HepG2 (cell line): ENCODE measurements around the gene GNG13. TPM values are rescaled to one million over a fixed set of nuclear protein-coding genes. Genes with fewer than 3 reads are reported as not detected.

ENCODE experiments used
- ATAC-seq: fragments of 200-7000 bp; cut with Tn5 transposase; 3 replicates; pipeline ENCODE4 v1.9.1; 2020; ENCODE audit warnings: mild to moderate bottlenecking, moderate library complexity
- BruUV-seq: library from RNA; stranded (reverse); fragments of 400-500 nt; replicated peaks from 2 replicates; lab custom pipeline; 2021; lab: Mats Ljungman, UMichigan
- CTCF ChIA-PET: fragments of 300-600 bp; formaldehyde crosslinking; extraction: SDS; loops from one replicate; lab custom pipeline; 2021; ENCODE audit warnings: low total read pairs, inconsistent platforms, low intra/inter-chr PET ratio; lab: Yijun Ruan, JAX
- POLR2A ChIA-PET: fragments of 350-600 bp; sonication (Branson Sonifier 250); formaldehyde crosslinking; loops from one replicate; lab custom pipeline; 2020; ENCODE audit warnings: antibody characterized with exemption, inconsistent platforms; lab: Yijun Ruan, JAX
- DNase-seq: peaks from one replicate; pipeline ENCODE4 v3.0.0-alpha.2; 2015; ENCODE audit warnings: low spot score
- FAIRE-seq: peaks from 3 replicates; lab custom pipeline; 2011; peaks lifted over from hg19 to GRCh38; lab: Jason Lieb, UNC
- H2AFZ ChIP-seq: one replicate; pipeline ENCODE4 v1.6.1; 2011; ENCODE audit warnings: low read length, inconsistent platforms
- H3K27ac ChIP-seq: fragments of 300-600 bp; 3 replicates; pipeline ENCODE4 v1.8.0; 2011; ENCODE audit warnings: mixed run types, mild to moderate bottlenecking, mixed read lengths, low read length, inconsistent platforms; ENCODE audit not compliant: insufficient read depth; ENCODE audit errors: extremely low read length
- H3K27me3 ChIP-seq, 2 experiments: fragments of 200-600 bp in 1 of 2; 2 replicates in 1 of 2; 3 replicates in 1 of 2; pipeline versions ENCODE4 v1.6.0 to v1.8.0; 2011; ENCODE audit warnings: low read length in 2 of 2, mild to moderate bottlenecking in 2 of 2, moderate library complexity in 2 of 2, inconsistent platforms in 1 of 2; ENCODE audit not compliant: insufficient read depth in 2 of 2, control insufficient read depth in 1 of 2
- H3K36me3 ChIP-seq, 2 experiments: fragments of 200-600 bp in 1 of 2; replicated peaks in 1 of 2; 2 replicates in 1 of 2; 3 replicates in 1 of 2; pipeline versions ENCODE4 v1.5.1 to v1.8.0; 2011; ENCODE audit warnings: low read length in 2 of 2, inconsistent platforms in 1 of 2; ENCODE audit not compliant: insufficient read depth in 2 of 2, control insufficient read depth in 1 of 2
- H3K4me1 ChIP-seq: 2 replicates; pipeline ENCODE4 v1.5.1; 2012; ENCODE audit warnings: low read length, inconsistent platforms; ENCODE audit not compliant: insufficient read depth
- H3K4me2 ChIP-seq: 2 replicates; pipeline ENCODE4 v1.6.0; 2011; ENCODE audit warnings: low read depth, low read length, inconsistent platforms
- H3K4me3 ChIP-seq, 3 experiments: fragments of 200-600 bp in 1 of 3; sonication (generic), shearing (Covaris generic) in 1 of 3; replicated peaks in 1 of 3; 2 replicates each; pipeline ENCODE4 v1.5.1; 2011 to 2016; ENCODE audit warnings: low read length in 3 of 3, inconsistent platforms in 2 of 3, low read depth in 2 of 3, mild to moderate bottlenecking in 2 of 3, control low read depth in 1 of 3, mixed read lengths in 1 of 3; ENCODE audit not compliant: insufficient read depth in 1 of 3
- H3K79me2 ChIP-seq: one replicate; pipeline ENCODE4 v1.6.1; 2011; ENCODE audit warnings: low read length, inconsistent platforms; ENCODE audit not compliant: insufficient read depth
- H3K9ac ChIP-seq: 2 replicates; pipeline ENCODE4 v1.6.0; 2011; ENCODE audit warnings: mild to moderate bottlenecking, low read depth, low read length, inconsistent platforms; ENCODE audit not compliant: insufficient read depth
- H3K9me3 ChIP-seq: 2 replicates; pipeline ENCODE4 v1.5.1; 2012; ENCODE audit warnings: mild to moderate bottlenecking, low read length
- H4K20me1 ChIP-seq: 2 replicates; pipeline ENCODE4 v1.6.0; 2011; ENCODE audit warnings: inconsistent platforms, mild to moderate bottlenecking, low read length, moderate library complexity; ENCODE audit not compliant: insufficient read depth
- KDM6A ChIP-seq: IDR thresholded peaks from 2 replicates; pipeline ENCODE4 v1.6.1; 2016; ENCODE audit warnings: low read depth
- PAWR ChIP-seq: sonication (generic); formaldehyde crosslinking; IDR thresholded peaks from 2 replicates; pipeline ENCODE4 v1.4.0; 2020; ENCODE audit warnings: missing genetic modification reagents, mild to moderate bottlenecking, borderline replicate concordance
- PHF5A ChIP-seq: IDR thresholded peaks from one replicate; pipeline ENCODE4 v1.6.1; 2018; ENCODE audit warnings: low read depth, missing genetic modification reagents; ENCODE audit not compliant: unreplicated experiment
- SMARCE1 ChIP-seq: fragments of 450-650 bp; IDR thresholded peaks from 2 replicates; pipeline ENCODE4 v1.6.1; 2017; ENCODE audit warnings: borderline replicate concordance
- SP5 ChIP-seq: IDR thresholded peaks from 2 replicates; pipeline ENCODE4 v1.6.1; 2016; ENCODE audit warnings: low read depth, borderline replicate concordance
- STAT5B ChIP-seq: sonication (generic); formaldehyde crosslinking; IDR thresholded peaks from 2 replicates; pipeline ENCODE4 v1.4.0; 2020; ENCODE audit warnings: missing genetic modification reagents
- U2AF2 ChIP-seq: fragments of 200-400 bp; formaldehyde crosslinking; IDR thresholded peaks from 2 replicates; pipeline ENCODE4 v1.6.1; 2017; ENCODE audit warnings: low read depth, mild to moderate bottlenecking, low read length
- ZBTB1 ChIP-seq: sonication (generic); formaldehyde crosslinking; IDR thresholded peaks from 2 replicates; pipeline ENCODE4 v1.4.0; 2020; ENCODE audit warnings: missing genetic modification reagents, borderline replicate concordance
- ZIK1 ChIP-seq: sonication (generic); formaldehyde crosslinking; IDR thresholded peaks from 2 replicates; pipeline ENCODE4 v1.5.0; 2020; ENCODE audit warnings: mild to moderate bottlenecking, low read depth, missing genetic modification reagents, borderline replicate concordance
- ZNF232 ChIP-seq: sonication (generic); formaldehyde crosslinking; IDR thresholded peaks from 2 replicates; pipeline ENCODE4 v1.4.0; 2020; ENCODE audit warnings: missing genetic modification reagents, borderline replicate concordance
- ZNF3 ChIP-seq: IDR thresholded peaks from 2 replicates; pipeline ENCODE4 v1.7.0; 2017; ENCODE audit warnings: inconsistent platforms
- ZNF326 ChIP-seq: sonication (generic); formaldehyde crosslinking; IDR thresholded peaks from 2 replicates; pipeline ENCODE4 v1.4.0; 2020; ENCODE audit warnings: missing genetic modification reagents, borderline replicate concordance
- ZNF619 ChIP-seq: sonication (generic); formaldehyde crosslinking; IDR thresholded peaks from 2 replicates; pipeline ENCODE4 v1.4.0; 2020; ENCODE audit warnings: mild to moderate bottlenecking, missing genetic modification reagents
- ZNF891 ChIP-seq: sonication (generic); formaldehyde crosslinking; IDR thresholded peaks from 2 replicates; pipeline ENCODE4 v1.5.0; 2020; ENCODE audit warnings: mild to moderate bottlenecking, missing genetic modification reagents
- WGBS: methylation state at CpG from one replicate; pipeline ENCODE4 v1.1.6; 2017; ENCODE audit warnings: low lambda C conversion rate; 5-methylcytosine and 5-hydroxymethylcytosine counted together
- in situ Hi-C: cut with HindIII; loops from 2 replicates; pipeline ENCODE4 v1.10.0; 2017; ENCODE audit warnings: low pct_unique_long_range_greater_than_20kb; ENCODE audit not compliant: extremely low pct_ligation_motif_present
- intact Hi-C: fragments of 100-400 bp; cut with micrococcal nuclease; formaldehyde crosslinking; loops from one replicate; pipeline ENCODE4 v1.10.0; 2022; ENCODE audit not compliant: unreplicated experiment
- polyA plus RNA-seq, 8 experiments: library from polyadenylated mRNA; depleted of rRNA in 3 of 8; stranded (reverse) in 7 of 8; unstranded in 1 of 8; fragments of >200 nt; fragmentation: Illumina TruSeq in 4 of 8; extraction: Trizol in 4 of 8; gene quantifications; 2 replicates each; pipeline versions ENCODE4 v1.2.1 to v1.2.3, GENCODE V29; 2011 to 2016; ENCODE audit warnings: low read depth in 4 of 8, missing spikeins in 1 of 8, mixed read lengths in 1 of 8; ENCODE audit not compliant: insufficient read depth in 1 of 8
- total RNA-seq, 5 experiments: library from RNA; depleted of rRNA; stranded (reverse); fragments of >200 nt; fragmentation: Illumina TruSeq; extraction: Trizol; gene quantifications; 2 replicates each; pipeline ENCODE4 v1.2.3, GENCODE V29; 2016; ENCODE audit warnings: low read depth in 1 of 5
- TF ChIP-seq, protein P1 (sequence below): sonication (generic); formaldehyde crosslinking; IDR thresholded peaks from 2 replicates; pipeline ENCODE4 v1.8.1; 2023; ENCODE audit warnings: missing genetic modification reagents, inconsistent platforms, borderline replicate concordance
- TF ChIP-seq, protein P2 (sequence below): fragments of 450-650 bp; IDR thresholded peaks from 2 replicates; pipeline ENCODE4 v1.6.1; 2016
- TF ChIP-seq, protein P3 (sequence below): sonication (generic); formaldehyde crosslinking; IDR thresholded peaks from 2 replicates; pipeline ENCODE4 v1.9.0; 2021; ENCODE audit warnings: missing genetic modification reagents, borderline replicate concordance

GNG13 gene
- total and polyA plus RNA-seq, 2 of the 13 experiments (the other 11 are each of a cell fraction or from before 2014, with no cell fraction given): not detected

DNA sequence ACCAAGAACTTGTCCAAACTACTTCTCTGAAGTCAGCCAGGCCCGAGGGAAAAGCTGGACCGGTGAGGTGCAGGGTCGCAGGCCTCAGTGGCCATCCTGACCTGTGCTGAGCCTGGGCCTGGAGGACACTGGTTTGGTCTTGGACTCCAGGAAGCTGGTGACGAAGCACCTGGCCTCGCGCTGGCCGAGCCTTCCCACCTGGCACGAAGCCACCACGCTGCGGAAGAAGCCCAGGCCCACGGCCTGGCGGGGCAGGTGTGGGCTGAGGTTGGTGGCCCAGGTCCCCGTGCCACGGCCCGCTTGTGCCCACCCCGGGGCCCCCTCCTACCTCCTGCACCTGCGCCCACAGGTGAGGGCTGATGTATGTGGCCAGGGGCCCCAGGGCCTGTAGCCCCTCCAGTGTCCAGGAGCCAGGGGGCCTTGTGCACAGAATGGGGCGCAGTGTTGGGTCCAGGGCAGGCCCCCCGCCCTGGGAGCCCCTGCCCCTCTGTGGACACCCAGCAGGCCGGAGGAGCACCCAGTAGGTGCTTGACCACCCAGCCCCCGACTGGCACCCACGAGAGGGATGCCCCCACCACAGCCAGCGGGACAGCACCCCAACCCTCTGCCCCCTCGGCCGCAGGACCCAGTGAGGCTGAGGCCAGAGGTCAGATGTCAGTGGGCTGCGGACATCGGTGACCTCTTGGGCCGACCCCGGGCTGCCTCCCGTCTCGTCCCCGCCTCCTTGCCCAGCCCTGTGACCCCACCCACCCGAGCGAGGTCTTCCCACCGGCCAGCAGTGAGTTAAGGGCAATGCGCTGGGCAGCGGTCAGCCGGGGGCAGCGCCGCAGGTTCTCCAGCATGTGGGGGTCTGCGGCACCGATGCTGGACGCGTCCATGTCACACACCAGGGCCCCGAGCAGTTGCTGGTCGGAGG, 26.2 kb downstream of the GNG13 start:
- in situ Hi-C loops: no loop called here
- Histone ChIP-seq H3K79me2 (no peaks in the 10 kb centered on the region), H3K27ac (no peak overlapping the region), H3K4me3 (no peak overlapping the region), H3K4me1 (no peaks in the 10 kb centered on the region), H3K9ac (no peak overlapping the region), H3K4me2 (no peak overlapping the region), H4K20me1 (0 out of 2 replicates have a peak, but pooled peaks cover 2% of the 10 kb centered on the region)
- POLR2A ChIA-PET: no interaction called here
- no peak for FAIRE-seq
- intact Hi-C loops: no loop called here
- TF ChIP-seq ZNF232 (CRISPR knock-in tag) (no peak), ZNF326 (CRISPR knock-in tag) (no peak), ZNF619 (no peak), PAWR (CRISPR knock-in tag) (no peak), ZIK1 (no peak), U2AF2 (no peak), STAT5B (CRISPR knock-in tag) (no peak), ZNF3 (CRISPR knock-in tag) (no peak), SMARCE1 (no peak), ZBTB1 (CRISPR knock-in tag) (no peak), PHF5A (CRISPR knock-in tag) (no peak), SP5 (CRISPR knock-in tag) (no peak), KDM6A (no peak), ZNF891 (no peak)
- TF ChIP-seq, protein P1, sequence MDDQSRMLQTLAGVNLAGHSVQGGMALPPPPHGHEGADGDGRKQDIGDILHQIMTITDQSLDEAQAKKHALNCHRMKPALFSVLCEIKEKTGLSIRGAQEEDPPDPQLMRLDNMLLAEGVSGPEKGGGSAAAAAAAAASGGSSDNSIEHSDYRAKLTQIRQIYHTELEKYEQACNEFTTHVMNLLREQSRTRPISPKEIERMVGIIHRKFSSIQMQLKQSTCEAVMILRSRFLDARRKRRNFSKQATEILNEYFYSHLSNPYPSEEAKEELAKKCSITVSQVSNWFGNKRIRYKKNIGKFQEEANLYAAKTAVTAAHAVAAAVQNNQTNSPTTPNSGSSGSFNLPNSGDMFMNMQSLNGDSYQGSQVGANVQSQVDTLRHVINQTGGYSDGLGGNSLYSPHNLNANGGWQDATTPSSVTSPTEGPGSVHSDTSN (CRISPR knock-in tag): no peak
- TF ChIP-seq, protein P2, sequence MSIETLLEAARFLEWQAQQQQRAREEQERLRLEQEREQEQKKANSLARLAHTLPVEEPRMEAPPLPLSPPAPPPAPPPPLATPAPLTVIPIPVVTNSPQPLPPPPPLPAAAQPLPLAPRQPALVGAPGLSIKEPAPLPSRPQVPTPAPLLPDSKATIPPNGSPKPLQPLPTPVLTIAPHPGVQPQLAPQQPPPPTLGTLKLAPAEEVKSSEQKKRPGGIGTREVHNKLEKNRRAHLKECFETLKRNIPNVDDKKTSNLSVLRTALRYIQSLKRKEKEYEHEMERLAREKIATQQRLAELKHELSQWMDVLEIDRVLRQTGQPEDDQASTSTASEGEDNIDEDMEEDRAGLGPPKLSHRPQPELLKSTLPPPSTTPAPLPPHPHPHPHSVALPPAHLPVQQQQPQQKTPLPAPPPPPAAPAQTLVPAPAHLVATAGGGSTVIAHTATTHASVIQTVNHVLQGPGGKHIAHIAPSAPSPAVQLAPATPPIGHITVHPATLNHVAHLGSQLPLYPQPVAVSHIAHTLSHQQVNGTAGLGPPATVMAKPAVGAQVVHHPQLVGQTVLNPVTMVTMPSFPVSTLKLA: no peak
- TF ChIP-seq, protein P3, sequence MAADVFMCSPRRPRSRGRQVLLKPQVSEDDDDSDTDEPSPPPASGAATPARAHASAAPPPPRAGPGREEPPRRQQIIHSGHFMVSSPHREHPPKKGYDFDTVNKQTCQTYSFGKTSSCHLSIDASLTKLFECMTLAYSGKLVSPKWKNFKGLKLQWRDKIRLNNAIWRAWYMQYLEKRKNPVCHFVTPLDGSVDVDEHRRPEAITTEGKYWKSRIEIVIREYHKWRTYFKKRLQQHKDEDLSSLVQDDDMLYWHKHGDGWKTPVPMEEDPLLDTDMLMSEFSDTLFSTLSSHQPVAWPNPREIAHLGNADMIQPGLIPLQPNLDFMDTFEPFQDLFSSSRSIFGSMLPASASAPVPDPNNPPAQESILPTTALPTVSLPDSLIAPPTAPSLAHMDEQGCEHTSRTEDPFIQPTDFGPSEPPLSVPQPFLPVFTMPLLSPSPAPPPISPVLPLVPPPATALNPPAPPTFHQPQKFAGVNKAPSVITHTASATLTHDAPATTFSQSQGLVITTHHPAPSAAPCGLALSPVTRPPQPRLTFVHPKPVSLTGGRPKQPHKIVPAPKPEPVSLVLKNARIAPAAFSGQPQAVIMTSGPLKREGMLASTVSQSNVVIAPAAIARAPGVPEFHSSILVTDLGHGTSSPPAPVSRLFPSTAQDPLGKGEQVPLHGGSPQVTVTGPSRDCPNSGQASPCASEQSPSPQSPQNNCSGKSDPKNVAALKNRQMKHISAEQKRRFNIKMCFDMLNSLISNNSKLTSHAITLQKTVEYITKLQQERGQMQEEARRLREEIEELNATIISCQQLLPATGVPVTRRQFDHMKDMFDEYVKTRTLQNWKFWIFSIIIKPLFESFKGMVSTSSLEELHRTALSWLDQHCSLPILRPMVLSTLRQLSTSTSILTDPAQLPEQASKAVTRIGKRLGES (CRISPR knock-in tag): no peak
- TF ChIP-seq, all 625 proteins: peak for 0
- ATAC-seq (no peak), DNase-seq (no peak)
- CTCF ChIA-PET: no interaction called here
- WGBS: 52% methylated on average over 16 of the region's 46 CpGs
- no TSS peak for BruUV-seq
- Histone ChIP-seq H3K9me3 (no peaks in the 10 kb centered on the region), H3K27me3 (peaks cover 7 to 40% of the 10 kb centered on the region in 2 experiments), H3K36me3 (no peaks in the 10 kb centered on the region), H2AFZ (no peak overlapping the region)
